Thyroid gland (tissue), 4 donors: Measurements from ENCODE around the gene TNS2. TPM values are rescaled to one million over a fixed set of nuclear protein-coding genes. Genes with fewer than 3 reads are reported as not detected.

Experiments
- DNase-seq, 2 donors: peaks; one replicate each; pipeline ENCODE4 v3.0.0-alpha.2; 2019
- H3K27ac ChIP-seq, 3 donors: fragments of 200-600 bp; sonication (generic); 1 replicate in 2 of 3; 2 replicates in 1 of 3; pipeline ENCODE4 v1.5.1; 2016 to 2019; ENCODE audit warnings: mild to moderate bottlenecking in 1 of 3, moderate library complexity in 1 of 3
- H3K27me3 ChIP-seq: fragments of 200-600 bp; sonication (generic); one replicate; pipeline ENCODE4 v1.5.1; 2019
- H3K36me3 ChIP-seq, 2 donors: fragments of 200-600 bp; sonication (generic); one replicate each; pipeline ENCODE4 v1.5.1; 2016 to 2019
- H3K4me1 ChIP-seq, 2 donors: fragments of 200-600 bp; sonication (generic); one replicate each; pipeline ENCODE4 v1.5.1; 2017 to 2019
- H3K4me3 ChIP-seq, 3 donors: fragments of 200-600 bp; sonication (generic); replicated peaks in 1 of 3; 1 replicate in 2 of 3; 2 replicates in 1 of 3; pipeline ENCODE4 v1.5.1; 2016; ENCODE audit warnings: mild to moderate bottlenecking in 1 of 3
- H3K9me3 ChIP-seq: fragments of 200-600 bp; sonication (generic); one replicate; pipeline ENCODE4 v1.5.1; 2017
- POLR2A ChIP-seq, 2 donors: fragments of 450-650 bp; IDR thresholded peaks; one replicate each; pipeline ENCODE4 v1.6.1; 2017; ENCODE audit warnings: antibody characterized with exemption in 2 of 2, mild to moderate bottlenecking in 2 of 2, moderate library complexity in 1 of 2
- WGBS, 2 donors: methylation state at CpG; one replicate each; pipeline ENCODE4 v1.1.5; 2017; 5-methylcytosine and 5-hydroxymethylcytosine counted together
- intact Hi-C: fragments of 100-400 bp; cut with DNase I; formaldehyde crosslinking; loops from one replicate; pipeline ENCODE4 v1.15.1; 2023
- microRNA-seq: library from miRNA; unstranded; fragments of <30 nt; microRNA quantifications from one replicate; pipeline ENCODE4, GENCODE V29; 2016
- small RNA-seq: library from RNA; depleted of rRNA; stranded (forward); fragments of <200 nt; gene quantifications from one replicate; pipeline ENCODE3, GENCODE V24; 2016
- total RNA-seq, 4 donors: library from RNA; depleted of rRNA; stranded (reverse); fragments of >200 nt; gene quantifications; one replicate each; pipeline ENCODE4 v1.2.3, GENCODE V29; 2016
- TF ChIP-seq, protein P1 (sequence below), 6 experiments: fragments of 200-600 bp in 3 of 6; fragments of 450-650 bp in 3 of 6; sonication (generic) in 3 of 6; IDR thresholded peaks; one replicate each; pipeline ENCODE4 v1.5.1; 2016 to 2019; ENCODE audit warnings: antibody characterized with exemption in 6 of 6, mild to moderate bottlenecking in 2 of 6, inconsistent platforms in 1 of 6, moderate library complexity in 1 of 6

TNS2 gene
- total RNA-seq, 4 donors from 2014 or later: 86.7 to 179 (median 114) TPM

DNA sequence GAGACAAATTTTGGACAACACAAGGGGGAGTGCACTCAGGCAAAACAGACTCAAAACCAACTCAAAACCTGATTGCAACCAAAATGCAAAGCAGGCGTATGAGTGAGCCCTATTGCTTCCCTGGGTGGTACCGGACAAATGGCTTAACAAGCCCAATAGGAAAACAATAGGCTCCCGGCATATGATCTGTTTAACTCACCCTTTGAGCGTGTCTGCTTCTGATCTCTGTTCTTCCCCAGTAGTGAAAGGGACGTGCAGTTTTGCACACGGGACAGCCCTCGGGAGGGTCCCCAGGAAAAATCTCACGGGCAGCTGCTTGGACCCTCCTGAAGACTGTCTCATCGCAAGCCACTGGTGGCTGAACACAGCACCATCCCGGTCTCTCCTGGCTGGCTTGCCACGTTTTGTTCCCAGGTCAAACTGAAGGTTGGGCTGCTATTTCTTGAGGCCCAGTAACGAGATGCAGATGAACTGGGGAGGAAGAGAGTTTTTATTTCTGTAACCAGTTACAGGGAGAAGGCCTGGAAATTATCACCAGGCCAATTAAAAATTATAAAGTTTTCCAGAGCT lies 63.4 kb downstream of the TNS2 start:
- Histone ChIP-seq H3K4me1 (peaks cover 0 to 6% of the 10 kb centered on the region in 2 donors), H3K9me3 (no peaks in the 10 kb centered on the region), H3K36me3 (no peaks in the 10 kb centered on the region), H3K4me3 (no peak overlapping the region), H3K27me3 (no peaks in the 10 kb centered on the region), H3K27ac (no peak overlapping the region)
- WGBS, 2 donors: 89 to 93% methylated on average over 12 of the region's 12 CpGs
- TF ChIP-seq, protein P1, sequence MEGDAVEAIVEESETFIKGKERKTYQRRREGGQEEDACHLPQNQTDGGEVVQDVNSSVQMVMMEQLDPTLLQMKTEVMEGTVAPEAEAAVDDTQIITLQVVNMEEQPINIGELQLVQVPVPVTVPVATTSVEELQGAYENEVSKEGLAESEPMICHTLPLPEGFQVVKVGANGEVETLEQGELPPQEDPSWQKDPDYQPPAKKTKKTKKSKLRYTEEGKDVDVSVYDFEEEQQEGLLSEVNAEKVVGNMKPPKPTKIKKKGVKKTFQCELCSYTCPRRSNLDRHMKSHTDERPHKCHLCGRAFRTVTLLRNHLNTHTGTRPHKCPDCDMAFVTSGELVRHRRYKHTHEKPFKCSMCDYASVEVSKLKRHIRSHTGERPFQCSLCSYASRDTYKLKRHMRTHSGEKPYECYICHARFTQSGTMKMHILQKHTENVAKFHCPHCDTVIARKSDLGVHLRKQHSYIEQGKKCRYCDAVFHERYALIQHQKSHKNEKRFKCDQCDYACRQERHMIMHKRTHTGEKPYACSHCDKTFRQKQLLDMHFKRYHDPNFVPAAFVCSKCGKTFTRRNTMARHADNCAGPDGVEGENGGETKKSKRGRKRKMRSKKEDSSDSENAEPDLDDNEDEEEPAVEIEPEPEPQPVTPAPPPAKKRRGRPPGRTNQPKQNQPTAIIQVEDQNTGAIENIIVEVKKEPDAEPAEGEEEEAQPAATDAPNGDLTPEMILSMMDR (IDR thresholded peaks at IDR 0.05): no peak
- no peak for TF ChIP-seq POLR2A (IDR thresholded peaks at IDR 0.05)
- DNase-seq: no peak
- intact Hi-C loops: no loop called here

DNA sequence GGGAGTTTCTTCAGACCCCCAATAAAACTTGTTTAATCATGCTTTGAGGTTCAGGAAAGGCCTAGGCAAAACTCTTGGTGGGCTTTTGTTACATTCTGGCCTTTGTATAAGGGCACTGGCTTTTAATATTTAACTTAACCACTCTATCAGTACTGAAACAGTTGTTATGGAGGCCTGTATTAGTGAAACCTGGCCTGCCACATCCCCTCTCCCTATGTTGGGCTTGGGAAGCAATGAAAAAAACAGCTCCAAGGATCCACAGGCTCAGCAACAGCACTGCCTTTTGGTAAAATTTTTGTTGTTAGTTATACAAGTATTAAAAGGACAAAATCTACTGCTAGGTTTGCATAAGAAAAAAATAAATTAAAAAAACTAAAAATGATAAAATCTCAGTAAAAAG lies 64.1 kb downstream of the TNS2 start:
- DNase-seq: no peak
- intact Hi-C loops: no loop called here
- H3K9me3 ChIP-seq: no peaks in the 10 kb centered on the region
- H3K4me1 ChIP-seq: peaks cover 0 to 6% of the 10 kb centered on the region in 2 donors
- TF ChIP-seq, protein P1 (IDR thresholded peaks at IDR 0.05): no peak
- TF ChIP-seq POLR2A (IDR thresholded peaks at IDR 0.05): no peak
- H3K27ac ChIP-seq: no peak overlapping the region
- no peaks in the 10 kb centered on the region for H3K36me3 ChIP-seq
- no peaks in the 10 kb centered on the region for H3K27me3 ChIP-seq
- H3K4me3 ChIP-seq: no peak overlapping the region

Small RNA genes lying within 50 kb of the gene (microRNA-seq; reads per million reads assigned to microRNA genes)
- not detected for gene MIR6757

Small RNA genes lying within 50 kb of the gene (small RNA-seq; reads per million reads assigned to genes)
- not detected for gene MIR6757

Other genes starting within 250 kb of the TNS2 start
- gene KRT4, start 235.9 kb upstream of the TNS2 start, total RNA-seq: under 1 TPM in 1 of 4 donors, not detected in 3; 0.29 TPM
- gene KRT79, start 215.8 kb upstream of the TNS2 start, total RNA-seq: not detected
- under 1 TPM in 1 of 4 donors, not detected in 3; 0.40 TPM for gene KRT78, start 201.1 kb upstream of the TNS2 start, total RNA-seq
- 1,000 to 10,000 TPM in 1 of 4 donors, 100 to 1,000 TPM in 3; 364 to 1,037 (median 698) TPM for gene KRT8, start 145.0 kb upstream of the TNS2 start, total RNA-seq
- 100 to 1,000 TPM; 389 to 648 (median 540) TPM for gene KRT18, start 100.9 kb upstream of the TNS2 start, total RNA-seq
- 100 to 1,000 TPM; 428 to 704 (median 567) TPM for gene EIF4B, start 43.6 kb upstream of the TNS2 start, total RNA-seq
- 10 to 100 TPM; 37.8 to 82.7 (median 58.9) TPM for gene SPRYD3, start 29.3 kb downstream of the TNS2 start, total RNA-seq
- gene IGFBP6, start 47.6 kb downstream of the TNS2 start, total RNA-seq: 100 to 1,000 TPM in 3 of 4 donors, 10 to 100 TPM in 1; 76.6 to 363 (median 186) TPM
- under 1 TPM in 1 of 4 donors, not detected in 3; 0.40 TPM for gene SOAT2, start 53.4 kb downstream of the TNS2 start, total RNA-seq
- gene ZNF740, start 130.7 kb downstream of the TNS2 start, total RNA-seq: 10 to 100 TPM; 16.5 to 22.8 (median 20.6) TPM
- 10 to 100 TPM; 20.6 to 39.7 (median 25.2) TPM for gene CSAD, start 130.9 kb downstream of the TNS2 start, total RNA-seq
- 10 to 100 TPM in 1 of 4 donors, 1 to 10 TPM in 3; 3.2 to 15.6 (median 4.9) TPM for gene ITGB7, start 157.2 kb downstream of the TNS2 start, total RNA-seq
- gene RARG, start 182.1 kb downstream of the TNS2 start, total RNA-seq: 10 to 100 TPM; 13.6 to 27.7 (median 23.8) TPM
- gene ESPL1, start 218.2 kb downstream of the TNS2 start, total RNA-seq: 1 to 10 TPM in 1 of 4 donors, under 1 TPM in 3; 0.13 to 1.5 (median 0.52) TPM
- gene PFDN5, start 245.5 kb downstream of the TNS2 start, total RNA-seq: 1,000 to 10,000 TPM in 1 of 4 donors, 100 to 1,000 TPM in 3; 656 to 1,200 (median 763) TPM
- gene MYG1, start 249.6 kb downstream of the TNS2 start, total RNA-seq: 10 to 100 TPM; 36.7 to 63.8 (median 51.6) TPM